Panc1 (cell line): ENCODE measurements around the gene SLC1A3. TPM values are rescaled to one million over a fixed set of nuclear protein-coding genes. Genes with fewer than 3 reads are reported as not detected.

Experiments
- ATAC-seq: fragments of 200-7000 bp; cut with Tn5 transposase; 2 replicates; pipeline ENCODE4 v1.9.1; 2020; ENCODE audit warnings: mild to moderate bottlenecking, moderate library complexity
- Bru-seq: library from RNA; stranded (reverse); fragments of 400-500 nt; gene quantifications from one replicate; lab custom pipeline; 2021; lab: Mats Ljungman, UMichigan
- BruChase-seq, 2 experiments: library from RNA; stranded (reverse); fragments of 400-500 nt; gene quantifications; one replicate each; lab custom pipeline; 2021; lab: Mats Ljungman, UMichigan
- BruUV-seq: library from RNA; stranded (reverse); fragments of 400-500 nt; replicated peaks from 2 replicates; lab custom pipeline; 2021; lab: Mats Ljungman, UMichigan
- CTCF ChIA-PET: fragments of 300-600 bp; sonication (Branson Sonifier 250); formaldehyde crosslinking; loops from one replicate; lab custom pipeline; 2022; ENCODE audit warnings: antibody characterized with exemption; lab: Charles Lee
- POLR2A ChIA-PET: fragments of 300-600 bp; sonication (Branson Sonifier 250); formaldehyde crosslinking; loops from one replicate; lab custom pipeline; 2022; ENCODE audit warnings: antibody characterized with exemption; lab: Charles Lee
- DNase-seq: peaks from one replicate; pipeline ENCODE4 v3.0.0-alpha.2; 2010; ENCODE audit warnings: low read depth, low spot score
- H3K27ac ChIP-seq: 2 replicates; pipeline ENCODE4 v1.5.1; 2011; ENCODE audit warnings: mild to moderate bottlenecking, low read length, inconsistent platforms
- H3K27me3 ChIP-seq: fragments of 200-500 bp; sonication (Bioruptor generic); 2 replicates; pipeline ENCODE4 v1.6.0; 2014; ENCODE audit warnings: low read length, inconsistent platforms; ENCODE audit not compliant: control insufficient read depth, insufficient read depth
- H3K36me3 ChIP-seq: fragments of 200-500 bp; sonication (Bioruptor generic); 2 replicates; pipeline ENCODE4 v1.5.1; 2014; ENCODE audit warnings: inconsistent platforms, mild to moderate bottlenecking, low read length, moderate library complexity; ENCODE audit not compliant: control insufficient read depth, insufficient read depth
- H3K4me1 ChIP-seq: 2 replicates; pipeline ENCODE4 v1.5.1; 2011; ENCODE audit warnings: inconsistent platforms, mild to moderate bottlenecking, low read length, moderate library complexity; ENCODE audit not compliant: control insufficient read depth, insufficient read depth
- H3K4me3 ChIP-seq, 2 experiments: 2 replicates each; pipeline ENCODE4 v1.5.1; 2011 to 2012; ENCODE audit warnings: low read depth in 2 of 2, low read length in 2 of 2, mild to moderate bottlenecking in 2 of 2, inconsistent platforms in 1 of 2, moderate library complexity in 1 of 2
- H3K9me3 ChIP-seq: fragments of 200-500 bp; sonication (Bioruptor generic); 2 replicates; pipeline ENCODE4 v1.5.1; 2014; ENCODE audit warnings: low read depth, mild to moderate bottlenecking, inconsistent platforms, low read length, moderate library complexity; ENCODE audit not compliant: control insufficient read depth, insufficient read depth
- POLR2AphosphoS5 ChIP-seq: IDR thresholded peaks from 2 replicates; pipeline ENCODE4 v1.6.1; 2012; ENCODE audit warnings: mild to moderate bottlenecking, low read depth, low read length, moderate library complexity
- SIN3A ChIP-seq: IDR thresholded peaks from 2 replicates; pipeline ENCODE4 v1.6.1; 2012; ENCODE audit warnings: low read depth, mild to moderate bottlenecking, low read length, moderate library complexity, borderline replicate concordance; ENCODE audit not compliant: insufficient read depth
- TCF7L2 ChIP-seq: IDR thresholded peaks from 2 replicates; pipeline ENCODE4 v1.6.1; 2011; ENCODE audit warnings: mild to moderate bottlenecking, low read depth, low read length, inconsistent platforms
- in situ Hi-C: cut with HindIII; loops from 2 replicates; pipeline ENCODE4 v1.10.0; 2016; ENCODE audit warnings: low sequenced_read_pairs, low pct_unique_long_range_greater_than_20kb
- intact Hi-C: fragments of 100-400 bp; cut with micrococcal nuclease; formaldehyde crosslinking; loops from one replicate; pipeline ENCODE4 v1.10.0; 2022; ENCODE audit not compliant: unreplicated experiment
- long read RNA-seq: library from polyadenylated mRNA; unstranded; transcript quantifications from one replicate; pipeline ENCODE4 v2.0.0, GENCODE V29; 2021; ENCODE audit not compliant: unreplicated experiment
- polyA plus RNA-seq: library from polyadenylated mRNA; unstranded; fragments of >200 nt; gene quantifications from one replicate; pipeline ENCODE4 v1.2.1, GENCODE V29; 2012; ENCODE audit warnings: missing spikeins; ENCODE audit not compliant: insufficient read length
- total RNA-seq: library from RNA; stranded (reverse); gene quantifications from one replicate; pipeline ENCODE4 v1.2.1, GENCODE V29; 2021; ENCODE audit not compliant: unreplicated experiment
- TF ChIP-seq, protein P1 (sequence below): fragments of 450-650 bp; IDR thresholded peaks from 2 replicates; pipeline ENCODE4 v1.5.1; 2017; ENCODE audit warnings: mild to moderate bottlenecking
- TF ChIP-seq, protein P2 (sequence below), 2 experiments: IDR thresholded peaks; 2 replicates each; pipeline ENCODE4 v1.6.1; 2011 to 2012; ENCODE audit warnings: low read depth in 2 of 2, control low read depth in 1 of 2, low read length in 1 of 2, mild to moderate bottlenecking in 1 of 2, moderate library complexity in 1 of 2; ENCODE audit not compliant: insufficient read depth in 1 of 2

Gene SLC1A3
- 0.13 TPM for total RNA-seq
- polyA plus RNA-seq: not detected
- percentile 7 among the genes with signal in this experiment for Bru-seq, nascent RNA
- BruChase-seq, experiment 1, labeled RNA remaining after a 2-hour chase: percentile 2 among the genes with signal in this experiment
- BruChase-seq, experiment 2, labeled RNA remaining after a 6-hour chase: percentile 9 among the genes with signal in this experiment
- long read RNA-seq: 0 reads

DNA sequence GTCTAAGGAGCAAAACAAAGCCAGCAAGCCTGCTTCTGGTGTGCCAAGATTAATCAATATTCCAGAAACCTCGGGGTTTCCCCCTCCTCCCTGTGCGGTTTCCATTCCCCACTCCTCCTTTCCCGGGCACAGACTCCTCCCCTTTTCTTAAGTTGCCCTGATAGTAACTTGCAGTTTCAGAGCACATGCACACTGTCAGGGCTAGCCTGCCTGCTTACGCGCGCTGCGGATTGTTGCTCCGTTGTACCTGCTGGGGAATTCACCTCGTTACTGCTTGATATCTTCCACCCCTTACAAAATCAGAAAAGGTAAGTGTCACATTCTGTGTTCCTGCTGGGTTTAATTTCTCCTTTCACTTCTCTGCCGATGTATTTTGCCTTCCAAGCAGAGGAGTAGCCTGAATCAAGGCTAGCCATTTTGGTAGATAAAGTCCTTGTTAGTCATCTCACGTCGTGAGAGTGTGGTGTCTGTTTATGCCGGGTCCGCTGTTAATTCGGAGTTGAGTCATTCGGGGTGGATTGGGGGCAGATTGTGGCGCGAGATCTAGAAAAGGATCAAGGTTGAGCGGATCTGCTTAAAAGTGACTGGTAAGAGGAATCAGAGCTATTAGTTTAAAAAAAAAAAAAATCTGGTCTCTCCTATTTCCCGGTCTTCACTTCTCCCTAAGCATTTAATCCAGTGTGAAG lies at the start of gene SLC1A3:
Gene SLC1A3 (plus strand): TSS at position 179 of the 686 bp plus-strand sequence. CDS start 1,818 bp downstream, outside the sequence.
- POLR2A ChIA-PET: no interaction called here

DNA sequence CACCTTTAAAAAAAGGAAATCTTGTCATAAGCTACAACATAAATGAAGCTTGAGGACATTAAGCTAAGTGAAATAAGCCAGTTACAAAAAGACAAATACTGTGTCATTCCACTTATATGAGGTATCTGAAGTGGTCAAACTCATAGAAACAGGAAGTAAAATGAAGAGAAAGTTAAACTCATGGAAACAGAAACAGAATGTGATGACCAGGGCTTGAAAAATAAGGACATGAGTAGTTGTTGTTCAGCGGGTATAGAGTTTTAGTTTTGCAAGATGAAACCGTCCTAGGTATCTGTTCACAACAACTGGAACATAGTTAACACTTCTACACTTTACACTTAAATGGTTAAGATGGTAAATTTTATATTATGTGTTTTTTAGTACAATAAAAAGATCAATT lies 47.8 kb upstream of the SLC1A3 start:
- in situ Hi-C loops: no loop called here
- ChIA-PET CTCF (no interaction called here), POLR2A (no interaction called here)
- TF ChIP-seq SIN3A (no peak), POLR2AphosphoS5 (no peak), TCF7L2 (no peak)
- TF ChIP-seq, protein P1, sequence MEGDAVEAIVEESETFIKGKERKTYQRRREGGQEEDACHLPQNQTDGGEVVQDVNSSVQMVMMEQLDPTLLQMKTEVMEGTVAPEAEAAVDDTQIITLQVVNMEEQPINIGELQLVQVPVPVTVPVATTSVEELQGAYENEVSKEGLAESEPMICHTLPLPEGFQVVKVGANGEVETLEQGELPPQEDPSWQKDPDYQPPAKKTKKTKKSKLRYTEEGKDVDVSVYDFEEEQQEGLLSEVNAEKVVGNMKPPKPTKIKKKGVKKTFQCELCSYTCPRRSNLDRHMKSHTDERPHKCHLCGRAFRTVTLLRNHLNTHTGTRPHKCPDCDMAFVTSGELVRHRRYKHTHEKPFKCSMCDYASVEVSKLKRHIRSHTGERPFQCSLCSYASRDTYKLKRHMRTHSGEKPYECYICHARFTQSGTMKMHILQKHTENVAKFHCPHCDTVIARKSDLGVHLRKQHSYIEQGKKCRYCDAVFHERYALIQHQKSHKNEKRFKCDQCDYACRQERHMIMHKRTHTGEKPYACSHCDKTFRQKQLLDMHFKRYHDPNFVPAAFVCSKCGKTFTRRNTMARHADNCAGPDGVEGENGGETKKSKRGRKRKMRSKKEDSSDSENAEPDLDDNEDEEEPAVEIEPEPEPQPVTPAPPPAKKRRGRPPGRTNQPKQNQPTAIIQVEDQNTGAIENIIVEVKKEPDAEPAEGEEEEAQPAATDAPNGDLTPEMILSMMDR: no peak
- TF ChIP-seq, protein P2, sequence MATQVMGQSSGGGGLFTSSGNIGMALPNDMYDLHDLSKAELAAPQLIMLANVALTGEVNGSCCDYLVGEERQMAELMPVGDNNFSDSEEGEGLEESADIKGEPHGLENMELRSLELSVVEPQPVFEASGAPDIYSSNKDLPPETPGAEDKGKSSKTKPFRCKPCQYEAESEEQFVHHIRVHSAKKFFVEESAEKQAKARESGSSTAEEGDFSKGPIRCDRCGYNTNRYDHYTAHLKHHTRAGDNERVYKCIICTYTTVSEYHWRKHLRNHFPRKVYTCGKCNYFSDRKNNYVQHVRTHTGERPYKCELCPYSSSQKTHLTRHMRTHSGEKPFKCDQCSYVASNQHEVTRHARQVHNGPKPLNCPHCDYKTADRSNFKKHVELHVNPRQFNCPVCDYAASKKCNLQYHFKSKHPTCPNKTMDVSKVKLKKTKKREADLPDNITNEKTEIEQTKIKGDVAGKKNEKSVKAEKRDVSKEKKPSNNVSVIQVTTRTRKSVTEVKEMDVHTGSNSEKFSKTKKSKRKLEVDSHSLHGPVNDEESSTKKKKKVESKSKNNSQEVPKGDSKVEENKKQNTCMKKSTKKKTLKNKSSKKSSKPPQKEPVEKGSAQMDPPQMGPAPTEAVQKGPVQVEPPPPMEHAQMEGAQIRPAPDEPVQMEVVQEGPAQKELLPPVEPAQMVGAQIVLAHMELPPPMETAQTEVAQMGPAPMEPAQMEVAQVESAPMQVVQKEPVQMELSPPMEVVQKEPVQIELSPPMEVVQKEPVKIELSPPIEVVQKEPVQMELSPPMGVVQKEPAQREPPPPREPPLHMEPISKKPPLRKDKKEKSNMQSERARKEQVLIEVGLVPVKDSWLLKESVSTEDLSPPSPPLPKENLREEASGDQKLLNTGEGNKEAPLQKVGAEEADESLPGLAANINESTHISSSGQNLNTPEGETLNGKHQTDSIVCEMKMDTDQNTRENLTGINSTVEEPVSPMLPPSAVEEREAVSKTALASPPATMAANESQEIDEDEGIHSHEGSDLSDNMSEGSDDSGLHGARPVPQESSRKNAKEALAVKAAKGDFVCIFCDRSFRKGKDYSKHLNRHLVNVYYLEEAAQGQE (IDR thresholded peaks at IDR 0.05; ENCODE audit: insufficient read depth in 1 of 2, low read depth in 2 of 2, low read length in 1 of 2): no peak
- Histone ChIP-seq H3K4me3 (no peak overlapping the region), H3K9me3 (no peaks in the 10 kb centered on the region), H3K27me3 (no peaks in the 10 kb centered on the region), H3K36me3 (no peaks in the 10 kb centered on the region), H3K27ac (no peak overlapping the region), H3K4me1 (no peaks in the 10 kb centered on the region)
- DNase-seq (no peak), ATAC-seq (no peak)
- intact Hi-C loops: no loop called here
- BruUV-seq: no TSS peak

More for the DNA sequence above, at the start of gene SLC1A3:
- Histone ChIP-seq H3K27me3 (peaks cover 40% of the 10 kb centered on the region), H3K4me1 (peaks cover 3% of the 10 kb centered on the region; the same call in 1 of the 2 replicates), H3K9me3 (no peaks in the 10 kb centered on the region), H3K36me3 (peaks cover 4% of the 10 kb centered on the region; the same call in 1 of the 2 replicates), H3K27ac (no peak within 1 kb of the TSS), H3K4me3 (peak within 1 kb of the TSS; percentile 37 to 56)
- TF ChIP-seq POLR2AphosphoS5 (no peak), SIN3A (no peak), TCF7L2 (no peak)
- TF ChIP-seq, protein P2 (IDR thresholded peaks at IDR 0.05; ENCODE audit: insufficient read depth in 1 of 2, low read depth in 2 of 2, low read length in 1 of 2): no peak
- TF ChIP-seq, protein P1: no peak
- ATAC-seq (peak; percentile 96), DNase-seq (peak; percentile 8)
- intact Hi-C loops: no loop called here
- in situ Hi-C loops: no loop called here
- CTCF ChIA-PET: interaction anchor here (0.7 kb wide), 1 partner anchor 405 kb away, joined by 5 read pairs; no protein-coding TSS in a partner anchor
- BruUV-seq: no TSS peak
